HepG2 (cell line): ENCODE data around the gene HCFC2. TPM values are rescaled to one million over a fixed set of nuclear protein-coding genes. Genes with fewer than 3 reads are reported as not detected.

Experiments used
- ATAC-seq: fragments of 200-7000 bp; cut with Tn5 transposase; 3 replicates; pipeline ENCODE4 v1.9.1; 2020; ENCODE audit warnings: mild to moderate bottlenecking, moderate library complexity
- BruUV-seq: library from RNA; stranded (reverse); fragments of 400-500 nt; replicated peaks from 2 replicates; lab custom pipeline; 2021; lab: Mats Ljungman, UMichigan
- CTCF ChIA-PET: fragments of 300-600 bp; formaldehyde crosslinking; extraction: SDS; loops from one replicate; lab custom pipeline; 2021; ENCODE audit warnings: low total read pairs, inconsistent platforms, low intra/inter-chr PET ratio; lab: Yijun Ruan, JAX
- POLR2A ChIA-PET: fragments of 350-600 bp; sonication (Branson Sonifier 250); formaldehyde crosslinking; loops from one replicate; lab custom pipeline; 2020; ENCODE audit warnings: antibody characterized with exemption, inconsistent platforms; lab: Yijun Ruan, JAX
- DNase-seq: peaks from one replicate; pipeline ENCODE4 v3.0.0-alpha.2; 2015; ENCODE audit warnings: low spot score
- FAIRE-seq: peaks from 3 replicates; lab custom pipeline; 2011; peaks lifted over from hg19 to GRCh38; lab: Jason Lieb, UNC
- H2AFZ ChIP-seq: one replicate; pipeline ENCODE4 v1.6.1; 2011; ENCODE audit warnings: low read length, inconsistent platforms
- H3K27ac ChIP-seq: fragments of 300-600 bp; 3 replicates; pipeline ENCODE4 v1.8.0; 2011; ENCODE audit warnings: mixed run types, mild to moderate bottlenecking, mixed read lengths, low read length, inconsistent platforms; ENCODE audit not compliant: insufficient read depth; ENCODE audit errors: extremely low read length
- H3K27me3 ChIP-seq, 2 experiments: fragments of 200-600 bp in 1 of 2; 2 replicates in 1 of 2; 3 replicates in 1 of 2; pipeline versions ENCODE4 v1.6.0 to v1.8.0; 2011; ENCODE audit warnings: low read length in 2 of 2, mild to moderate bottlenecking in 2 of 2, moderate library complexity in 2 of 2, inconsistent platforms in 1 of 2; ENCODE audit not compliant: insufficient read depth in 2 of 2, control insufficient read depth in 1 of 2
- H3K36me3 ChIP-seq, 2 experiments: fragments of 200-600 bp in 1 of 2; replicated peaks in 1 of 2; 2 replicates in 1 of 2; 3 replicates in 1 of 2; pipeline versions ENCODE4 v1.5.1 to v1.8.0; 2011; ENCODE audit warnings: low read length in 2 of 2, inconsistent platforms in 1 of 2; ENCODE audit not compliant: insufficient read depth in 2 of 2, control insufficient read depth in 1 of 2
- H3K4me1 ChIP-seq: 2 replicates; pipeline ENCODE4 v1.5.1; 2012; ENCODE audit warnings: low read length, inconsistent platforms; ENCODE audit not compliant: insufficient read depth
- H3K4me2 ChIP-seq: 2 replicates; pipeline ENCODE4 v1.6.0; 2011; ENCODE audit warnings: low read depth, low read length, inconsistent platforms
- H3K4me3 ChIP-seq, 3 experiments: fragments of 200-600 bp in 1 of 3; sonication (generic), shearing (Covaris generic) in 1 of 3; replicated peaks in 1 of 3; 2 replicates each; pipeline ENCODE4 v1.5.1; 2011 to 2016; ENCODE audit warnings: low read length in 3 of 3, inconsistent platforms in 2 of 3, low read depth in 2 of 3, mild to moderate bottlenecking in 2 of 3, control low read depth in 1 of 3, mixed read lengths in 1 of 3; ENCODE audit not compliant: insufficient read depth in 1 of 3
- H3K79me2 ChIP-seq: one replicate; pipeline ENCODE4 v1.6.1; 2011; ENCODE audit warnings: low read length, inconsistent platforms; ENCODE audit not compliant: insufficient read depth
- H3K9ac ChIP-seq: 2 replicates; pipeline ENCODE4 v1.6.0; 2011; ENCODE audit warnings: mild to moderate bottlenecking, low read depth, low read length, inconsistent platforms; ENCODE audit not compliant: insufficient read depth
- H3K9me3 ChIP-seq: 2 replicates; pipeline ENCODE4 v1.5.1; 2012; ENCODE audit warnings: mild to moderate bottlenecking, low read length
- H4K20me1 ChIP-seq: 2 replicates; pipeline ENCODE4 v1.6.0; 2011; ENCODE audit warnings: inconsistent platforms, mild to moderate bottlenecking, low read length, moderate library complexity; ENCODE audit not compliant: insufficient read depth
- ATF3 ChIP-seq: sonication (generic); formaldehyde crosslinking; IDR thresholded peaks from 2 replicates; pipeline ENCODE4 v1.4.0; 2020; ENCODE audit warnings: missing genetic modification reagents
- DR1 ChIP-seq: sonication (generic); formaldehyde crosslinking; IDR thresholded peaks from 2 replicates; pipeline ENCODE4 v1.8.0; 2021; ENCODE audit warnings: mild to moderate bottlenecking, missing genetic modification reagents, inconsistent platforms
- RAD51 ChIP-seq: fragments of 450-650 bp; IDR thresholded peaks from 2 replicates; pipeline ENCODE4 v1.6.1; 2016; ENCODE audit warnings: borderline replicate concordance
- SMAD9 ChIP-seq: sonication (generic); formaldehyde crosslinking; IDR thresholded peaks from 2 replicates; pipeline ENCODE4 v1.5.1; 2020; ENCODE audit warnings: mild to moderate bottlenecking, missing genetic modification reagents
- THAP8 ChIP-seq: sonication (generic); formaldehyde crosslinking; IDR thresholded peaks from 2 replicates; pipeline ENCODE4 v1.5.1; 2020; ENCODE audit warnings: missing genetic modification reagents, mild to moderate bottlenecking, borderline replicate concordance
- ZNF253 ChIP-seq: sonication (generic); formaldehyde crosslinking; IDR thresholded peaks from 2 replicates; pipeline ENCODE4 v1.8.0; 2022; ENCODE audit warnings: mild to moderate bottlenecking, missing genetic modification reagents, borderline replicate concordance
- ZNF569 ChIP-seq: sonication (generic); formaldehyde crosslinking; IDR thresholded peaks from 2 replicates; pipeline ENCODE4 v1.5.0; 2020; ENCODE audit warnings: mild to moderate bottlenecking, missing genetic modification reagents, moderate library complexity, borderline replicate concordance
- WGBS: methylation state at CpG from one replicate; pipeline ENCODE4 v1.1.6; 2017; ENCODE audit warnings: low lambda C conversion rate; 5-methylcytosine and 5-hydroxymethylcytosine counted together
- in situ Hi-C: cut with HindIII; loops from 2 replicates; pipeline ENCODE4 v1.10.0; 2017; ENCODE audit warnings: low pct_unique_long_range_greater_than_20kb; ENCODE audit not compliant: extremely low pct_ligation_motif_present
- intact Hi-C: fragments of 100-400 bp; cut with micrococcal nuclease; formaldehyde crosslinking; loops from one replicate; pipeline ENCODE4 v1.10.0; 2022; ENCODE audit not compliant: unreplicated experiment
- polyA plus RNA-seq, 8 experiments: library from polyadenylated mRNA; depleted of rRNA in 3 of 8; stranded (reverse) in 7 of 8; unstranded in 1 of 8; fragments of >200 nt; fragmentation: Illumina TruSeq in 4 of 8; extraction: Trizol in 4 of 8; gene quantifications; 2 replicates each; pipeline versions ENCODE4 v1.2.1 to v1.2.3, GENCODE V29; 2011 to 2016; ENCODE audit warnings: low read depth in 4 of 8, missing spikeins in 1 of 8, mixed read lengths in 1 of 8; ENCODE audit not compliant: insufficient read depth in 1 of 8
- total RNA-seq, 5 experiments: library from RNA; depleted of rRNA; stranded (reverse); fragments of >200 nt; fragmentation: Illumina TruSeq; extraction: Trizol; gene quantifications; 2 replicates each; pipeline ENCODE4 v1.2.3, GENCODE V29; 2016; ENCODE audit warnings: low read depth in 1 of 5

HCFC2 gene
- total and polyA plus RNA-seq, 2 of the 13 experiments (the other 11 are each of a cell fraction or from before 2014, with no cell fraction given): 3.7 to 4.9 TPM

GRCh38 chr12:104055686-104056388 is 8.5 kb upstream of the HCFC2 start:
- intact Hi-C loops: no loop called here
- Histone ChIP-seq H3K27me3 (peaks cover 0 to 4% of the 10 kb centered on the region in 2 experiments; a peak in 1 of 5 replicates), H3K4me3 (no peak overlapping the region), H4K20me1 (no peaks in the 10 kb centered on the region), H3K27ac (no peak overlapping the region), H3K4me1 (no peaks in the 10 kb centered on the region), H3K79me2 (no peaks in the 10 kb centered on the region), H3K9ac (no peak overlapping the region), H2AFZ (no peak overlapping the region), H3K4me2 (no peak overlapping the region), H3K9me3 (no peaks in the 10 kb centered on the region), H3K36me3 (no peaks in the 10 kb centered on the region)
- no peak for DNase-seq
- no peak for ATAC-seq
- in situ Hi-C loops: loop anchor here (5.0 kb wide), 1 partner anchor 51 kb away; no protein-coding TSS in a partner anchor
- BruUV-seq: no TSS peak
- TF ChIP-seq ZNF569 (no peak), ATF3 (CRISPR knock-in tag) (no peak), SMAD9 (CRISPR knock-in tag) (no peak), RAD51 (no peak), DR1 (CRISPR knock-in tag) (no peak), ZNF253 (CRISPR knock-in tag) (no peak), THAP8 (CRISPR knock-in tag) (no peak)
- POLR2A ChIA-PET: interaction anchor here (1.2 kb wide), 1 partner anchor 8 kb away, joined by 3 read pairs; the partner anchor contains the start of gene HCFC2
- no peak for FAIRE-seq
- WGBS: 49% methylated on average over 4 of the region's 5 CpGs
- CTCF ChIA-PET: no interaction called here
